ENCODE measurements around the gene WDR82.

WDR82 gene

DNA sequence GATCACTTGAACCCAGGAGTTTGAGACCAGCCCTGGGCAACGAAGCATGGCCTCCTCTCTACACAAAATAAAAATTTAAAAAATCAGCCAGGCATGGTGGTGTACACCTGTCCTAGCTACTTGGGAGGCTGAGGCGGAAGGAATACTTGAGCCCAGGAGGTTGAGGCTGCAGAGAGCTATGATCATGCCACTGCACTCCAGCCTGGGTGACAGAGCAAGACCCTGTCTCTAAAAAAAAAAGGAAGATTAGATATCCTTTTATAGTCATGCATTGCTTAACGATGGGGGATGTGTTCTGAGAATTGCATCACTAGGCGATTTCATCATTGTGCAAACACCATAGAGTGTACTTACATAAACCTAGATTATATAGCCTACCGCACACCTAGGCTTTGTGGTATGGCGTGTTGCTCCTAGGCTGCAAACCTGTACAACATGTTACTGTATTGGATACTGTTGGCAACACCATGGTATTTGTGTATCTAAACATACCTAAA, 67.9 kb downstream of the WDR82 start:
- TF ChIP-seq, protein P1, sequence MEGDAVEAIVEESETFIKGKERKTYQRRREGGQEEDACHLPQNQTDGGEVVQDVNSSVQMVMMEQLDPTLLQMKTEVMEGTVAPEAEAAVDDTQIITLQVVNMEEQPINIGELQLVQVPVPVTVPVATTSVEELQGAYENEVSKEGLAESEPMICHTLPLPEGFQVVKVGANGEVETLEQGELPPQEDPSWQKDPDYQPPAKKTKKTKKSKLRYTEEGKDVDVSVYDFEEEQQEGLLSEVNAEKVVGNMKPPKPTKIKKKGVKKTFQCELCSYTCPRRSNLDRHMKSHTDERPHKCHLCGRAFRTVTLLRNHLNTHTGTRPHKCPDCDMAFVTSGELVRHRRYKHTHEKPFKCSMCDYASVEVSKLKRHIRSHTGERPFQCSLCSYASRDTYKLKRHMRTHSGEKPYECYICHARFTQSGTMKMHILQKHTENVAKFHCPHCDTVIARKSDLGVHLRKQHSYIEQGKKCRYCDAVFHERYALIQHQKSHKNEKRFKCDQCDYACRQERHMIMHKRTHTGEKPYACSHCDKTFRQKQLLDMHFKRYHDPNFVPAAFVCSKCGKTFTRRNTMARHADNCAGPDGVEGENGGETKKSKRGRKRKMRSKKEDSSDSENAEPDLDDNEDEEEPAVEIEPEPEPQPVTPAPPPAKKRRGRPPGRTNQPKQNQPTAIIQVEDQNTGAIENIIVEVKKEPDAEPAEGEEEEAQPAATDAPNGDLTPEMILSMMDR (IDR thresholded peaks at IDR 0.05; ENCODE audit: extremely low read depth, insufficient read depth, missing control alignments): no peak
- no peak for DNase-seq (ENCODE audit: low spot score)
- in situ Hi-C loops (cut with MboI; ENCODE audit: low pct_unique_long_range_greater_than_20kb, low sequenced_read_pairs, unreplicated experiment): no loop called here

GRCh38 chr3:52210037-52210436, 68.4 kb downstream of the WDR82 start:
- in situ Hi-C loops (cut with MboI; ENCODE audit: low pct_unique_long_range_greater_than_20kb, low sequenced_read_pairs, unreplicated experiment): no loop called here
- no peak for DNase-seq (ENCODE audit: low spot score)
- TF ChIP-seq, protein P1 (IDR thresholded peaks at IDR 0.05; ENCODE audit: extremely low read depth, insufficient read depth, missing control alignments): no peak

GRCh38 chr3:52208556-52208955, 69.9 kb downstream of the WDR82 start:
- no peak for DNase-seq (ENCODE audit: low spot score)
- TF ChIP-seq, protein P1 (IDR thresholded peaks at IDR 0.05; ENCODE audit: extremely low read depth, insufficient read depth, missing control alignments): no peak
- in situ Hi-C loops (cut with MboI; ENCODE audit: low pct_unique_long_range_greater_than_20kb, low sequenced_read_pairs, unreplicated experiment): no loop called here

GRCh38 chr3:52205727-52206372, 72.6 kb downstream of the WDR82 start:
- in situ Hi-C loops (cut with MboI; ENCODE audit: low pct_unique_long_range_greater_than_20kb, low sequenced_read_pairs, unreplicated experiment): no loop called here
- DNase-seq (ENCODE audit: low spot score): no peak
- TF ChIP-seq, protein P1 (IDR thresholded peaks at IDR 0.05; ENCODE audit: extremely low read depth, insufficient read depth, missing control alignments): no peak

All from GM13977 (cell line).